Activated CD8-positive, alpha-beta memory T cell treated with anti-CD3 and anti-CD28 coated beads, Interleukin-2, amount 50 U/mL, for 1 hour (primary cell): Measurements from ENCODE around the gene SCAMP5.

ENCODE experiments used
- DNase-seq: peaks from one replicate; pipeline ENCODE4 v3.0.0-alpha.2; 2020; ENCODE audit errors: extremely low read depth

The SCAMP5 gene

GRCh38 chr15:75023181-75023871, 28.0 kb downstream of the SCAMP5 start, which contains the start of gene PPCDC:
PPCDC (plus strand) TSS chr15:75023590; CDS start chr15:75028319, 4,729 bp downstream.
- DNase-seq = peak; percentile 69

- DNase-seq = no peak
Observed at GRCh38 chr15:75023872-75024636, 28.7 kb downstream of the SCAMP5 start.

- DNase-seq = no peak
Observed at GRCh38 chr15:75025107-75025506, 29.7 kb downstream of the SCAMP5 start.

GRCh38 chr15:75025548-75026260, 30.3 kb downstream of the SCAMP5 start:
- DNase-seq = no peak

- DNase-seq = no peak
Observed at GRCh38 chr15:75027551-75027950, 32.2 kb downstream of the SCAMP5 start.

GRCh38 chr15:75028991-75029377, 33.6 kb downstream of the SCAMP5 start:
- DNase-seq = no peak

GRCh38 chr15:75029378-75030022, 34.1 kb downstream of the SCAMP5 start:
- peak; percentile 57 for DNase-seq

- DNase-seq = no peak
Observed at GRCh38 chr15:75030023-75030413, 34.7 kb downstream of the SCAMP5 start.

GRCh38 chr15:75030424-75030823, 35.1 kb downstream of the SCAMP5 start:
- no peak for DNase-seq

GRCh38 chr15:75031848-75032247, 36.5 kb downstream of the SCAMP5 start:
- DNase-seq = no peak

- DNase-seq = no peak
Observed at GRCh38 chr15:75032395-75032794, 37.0 kb downstream of the SCAMP5 start.

GRCh38 chr15:75033809-75034208, 38.4 kb downstream of the SCAMP5 start:
- DNase-seq = no peak

- DNase-seq = no peak
Observed at GRCh38 chr15:75034615-75035014, 39.3 kb downstream of the SCAMP5 start.

GRCh38 chr15:75036212-75036616, 40.9 kb downstream of the SCAMP5 start:
- DNase-seq = no peak

- DNase-seq = no peak
Observed at GRCh38 chr15:75037685-75038084, 42.3 kb downstream of the SCAMP5 start.

GRCh38 chr15:75038231-75038630, 42.9 kb downstream of the SCAMP5 start:
- no peak for DNase-seq

- no peak for DNase-seq
Observed at GRCh38 chr15:75042730-75043508, 47.6 kb downstream of the SCAMP5 start.

GRCh38 chr15:75043509-75044257, 48.3 kb downstream of the SCAMP5 start:
- no peak for DNase-seq

GRCh38 chr15:75044258-75044878, 49.0 kb downstream of the SCAMP5 start:
- no peak for DNase-seq
